Measurements from ENCODE around the gene TCFL5. TPM values are rescaled to one million over a fixed set of nuclear protein-coding genes. Genes with fewer than 3 reads are reported as not detected.

The TCFL5 gene
- total RNA-seq, 4 donors from 2014 or later: 5.3 to 20.0 (median 14.2) TPM

- TF ChIP-seq CTCF (IDR thresholded peaks at IDR 0.05) (peak in 1 of 4 experiments; percentile 16), POLR2A (IDR thresholded peaks at IDR 0.05) (no peak)
- Histone ChIP-seq H3K4me1 (no peaks in the 10 kb centered on the region), H3K27me3 (no peaks in the 10 kb centered on the region), H3K27ac (no peak overlapping the region), H3K9me3 (no peaks in the 10 kb centered on the region), H3K4me3 (no peak overlapping the region), H3K36me3 (no peaks in the 10 kb centered on the region)
- intact Hi-C loops (cut with DNase I; ENCODE audit: low total_unique reads): no loop called here
- no peak for DNase-seq
Measured at GRCh38 chr20:62907384-62908317, 46.0 kb upstream of the TCFL5 start.

- no peak overlapping the region for H3K27ac ChIP-seq
- no peaks in the 10 kb centered on the region for H3K27me3 ChIP-seq
- no peaks in the 10 kb centered on the region for H3K4me1 ChIP-seq
- TF ChIP-seq CTCF (IDR thresholded peaks at IDR 0.05) (no peak), POLR2A (IDR thresholded peaks at IDR 0.05) (no peak)
- intact Hi-C loops (cut with DNase I; ENCODE audit: low total_unique reads): no loop called here
- no peaks in the 10 kb centered on the region for H3K9me3 ChIP-seq
- H3K36me3 ChIP-seq: no peaks in the 10 kb centered on the region
- no peak overlapping the region for H3K4me3 ChIP-seq
- DNase-seq: no peak
Measured at GRCh38 chr20:62906647-62907375, 45.2 kb upstream of the TCFL5 start.

- H3K9me3 ChIP-seq: no peaks in the 10 kb centered on the region
- intact Hi-C loops (cut with DNase I; ENCODE audit: low total_unique reads): no loop called here
- H3K27ac ChIP-seq: no peak overlapping the region
- no peaks in the 10 kb centered on the region for H3K4me1 ChIP-seq
- H3K36me3 ChIP-seq: no peaks in the 10 kb centered on the region
- no peak for DNase-seq
- TF ChIP-seq POLR2A (IDR thresholded peaks at IDR 0.05) (no peak), CTCF (IDR thresholded peaks at IDR 0.05) (no peak)
- no peaks in the 10 kb centered on the region for H3K27me3 ChIP-seq
- no peak overlapping the region for H3K4me3 ChIP-seq
Measured at GRCh38 chr20:62906209-62906608, 44.6 kb upstream of the TCFL5 start.

GRCh38 chr20:62905536-62906117 is 44.0 kb upstream of the TCFL5 start:
- Histone ChIP-seq H3K36me3 (no peaks in the 10 kb centered on the region), H3K9me3 (no peaks in the 10 kb centered on the region), H3K4me1 (no peaks in the 10 kb centered on the region), H3K4me3 (no peak overlapping the region), H3K27ac (no peak overlapping the region), H3K27me3 (no peaks in the 10 kb centered on the region)
- DNase-seq: no peak
- intact Hi-C loops (cut with DNase I; ENCODE audit: low total_unique reads): no loop called here
- TF ChIP-seq POLR2A (IDR thresholded peaks at IDR 0.05): no peak
- TF ChIP-seq CTCF (IDR thresholded peaks at IDR 0.05): no peak
